Sigmoid colon (tissue), 7 donors: ENCODE data around the gene SCN9A. TPM values are rescaled to one million over a fixed set of nuclear protein-coding genes. Genes with fewer than 3 reads are reported as not detected.
A peak's percentile ranks its signal among the peaks of the same experiment; 100 is the strongest.
"Not testable (repeated sequence)": the region's sequence is repeated elsewhere in the genome, so short reads cannot be mapped to it uniquely, and the experiment has no call there.

Source experiments
- DNase-seq: peaks from one replicate; pipeline ENCODE4 v3.0.0-alpha.2; 2019
- H3K27ac ChIP-seq, 4 donors: fragments of 200-600 bp; sonication (generic); one replicate each; pipeline ENCODE4 v1.5.1; 2016 to 2019; ENCODE audit warnings: mild to moderate bottlenecking in 1 of 4
- H3K27me3 ChIP-seq, 3 donors: fragments of 200-600 bp; sonication (generic); one replicate each; pipeline ENCODE4 v1.5.1; 2019; ENCODE audit warnings: mild to moderate bottlenecking in 1 of 3
- H3K36me3 ChIP-seq, 4 donors: fragments of 200-600 bp; sonication (generic); one replicate each; pipeline ENCODE4 v1.5.1; 2016 to 2019
- H3K4me1 ChIP-seq, 4 donors: fragments of 200-600 bp; sonication (generic); one replicate each; pipeline ENCODE4 v1.5.1; 2017 to 2019
- H3K4me3 ChIP-seq, 4 donors: fragments of 200-600 bp; sonication (generic); one replicate each; pipeline ENCODE4 v1.5.1; 2017 to 2019; ENCODE audit warnings: mild to moderate bottlenecking in 2 of 4, moderate library complexity in 1 of 4
- H3K9me3 ChIP-seq, 4 donors: fragments of 200-600 bp in 3 of 4; sonication (generic) in 3 of 4; one replicate each; pipeline versions ENCODE4 v1.5.1 to v1.6.1; 2013 to 2019
- CTCF ChIP-seq, 4 experiments: fragments of 450-650 bp in 3 of 4; fragments of 200-600 bp in 1 of 4; IDR thresholded peaks; one replicate each; pipeline ENCODE4 v1.5.1; 2016 to 2019; ENCODE audit warnings: antibody characterized with exemption in 4 of 4, mild to moderate bottlenecking in 3 of 4, moderate library complexity in 2 of 4
- EP300 ChIP-seq, 4 donors: sonication (generic); formaldehyde crosslinking; IDR thresholded peaks; one replicate each; pipeline ENCODE4 v1.6.1; 2017; ENCODE audit warnings: antibody characterized with exemption in 4 of 4
- POLR2A ChIP-seq, 2 donors: fragments of 450-650 bp; IDR thresholded peaks; one replicate each; pipeline ENCODE4 v1.6.1; 2016; ENCODE audit warnings: antibody characterized with exemption in 2 of 2, mild to moderate bottlenecking in 2 of 2, moderate library complexity in 2 of 2
- POLR2AphosphoS5 ChIP-seq, 4 donors: sonication (generic); formaldehyde crosslinking; IDR thresholded peaks; one replicate each; pipeline ENCODE4 v1.6.1; 2017; ENCODE audit warnings: antibody characterized with exemption in 4 of 4
- WGBS, 2 donors: extraction: QIAGEN DNeasy Blood & Tissue Kit; methylation state at CpG; one replicate each; pipeline ENCODE4 v1.1.7; 2013; 5-methylcytosine and 5-hydroxymethylcytosine counted together
- intact Hi-C: fragments of 100-400 bp; cut with DNase I; formaldehyde crosslinking; loops from one replicate; pipeline ENCODE4 v1.15.1; 2023
- polyA plus RNA-seq, 3 donors: library from polyadenylated mRNA; stranded (reverse); fragments of 200-250 nt; gene quantifications; one replicate each; pipeline ENCODE4 v1.2.3, GENCODE V29; 2013
- total RNA-seq, 4 donors: library from RNA; depleted of rRNA; stranded (reverse); fragments of >200 nt; gene quantifications; one replicate each; pipeline ENCODE4 v1.1.0, GENCODE V29; 2016
- donor health status: healthy with polysubstance abuse.
- donor health status: Bipolar disorder and iron deficiency.
- donor health status: healthy.

Gene SCN9A
- total and polyA plus RNA-seq, 7 donors, result 0.23 to 22.1 (median 14.3) TPM

DNA sequence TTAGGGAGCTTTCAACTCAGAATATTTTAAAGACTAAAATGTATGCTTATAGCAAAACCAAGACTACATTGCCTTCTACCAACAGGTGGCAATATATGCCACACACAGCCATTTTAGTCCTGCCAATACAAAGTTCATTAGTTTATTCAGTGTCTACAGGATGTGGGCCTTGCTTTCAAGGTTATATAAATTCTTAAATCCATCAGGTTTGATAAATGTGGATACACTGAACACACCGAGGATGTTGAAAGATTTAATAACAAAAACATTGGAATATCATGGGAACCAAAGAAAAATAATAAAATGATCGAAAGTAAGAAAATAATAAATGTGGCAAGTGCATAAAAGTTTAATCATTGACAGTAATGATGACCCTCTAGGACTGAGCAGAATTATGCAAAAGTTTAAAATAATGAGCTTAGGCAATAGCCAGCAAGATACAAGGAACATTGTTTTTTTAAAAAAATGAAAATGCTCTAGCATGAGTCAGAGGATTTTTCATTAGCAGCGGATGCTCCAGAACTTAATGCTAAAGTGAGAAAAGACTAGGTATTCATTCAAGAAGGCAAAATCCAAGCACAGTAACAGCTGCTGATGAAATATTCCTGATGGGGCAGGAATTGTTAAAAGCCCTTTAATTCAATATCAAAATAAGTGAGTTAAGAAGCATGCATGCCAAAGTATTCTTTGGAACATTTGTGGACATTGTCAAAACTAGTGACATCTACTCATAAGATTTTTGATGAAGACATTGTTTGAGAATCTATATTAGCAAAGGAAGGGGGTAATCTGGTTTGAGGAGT lies 14.2 kb downstream of the SCN9A start:
- no peak overlapping the region for H3K27ac ChIP-seq
- no peak overlapping the region for H3K4me3 ChIP-seq
- TF ChIP-seq EP300 (IDR thresholded peaks at IDR 0.05) (no peak), POLR2AphosphoS5 (IDR thresholded peaks at IDR 0.05) (no peak), CTCF (IDR thresholded peaks at IDR 0.05) (peak; percentile 21 to 47 (median 39)), POLR2A (IDR thresholded peaks at IDR 0.05) (no peak)
- WGBS, 2 donors, result 53 to 66% methylated on average over 3 of the region's 3 CpGs
- H3K27me3 ChIP-seq, result no peaks in the 10 kb centered on the region
- H3K36me3 ChIP-seq, result no peaks in the 10 kb centered on the region
- DNase-seq, result no peak
- intact Hi-C loops, result loop anchor here (5.0 kb wide), 1 partner anchor 156 kb away; no protein-coding TSS in a partner anchor
- no peaks in the 10 kb centered on the region for H3K9me3 ChIP-seq
- peaks cover 0 to 8% (median 0%) of the 10 kb centered on the region in 4 donors for H3K4me1 ChIP-seq

- no peaks in the 10 kb centered on the region for H3K36me3 ChIP-seq
- H3K27ac ChIP-seq, result no peak overlapping the region
- no peak overlapping the region for H3K4me3 ChIP-seq
- WGBS, 2 donors, result 46 to 72% methylated on average over 2 of the region's 2 CpGs
- no peak for DNase-seq
- intact Hi-C loops, result loop anchor here (5.0 kb wide), 1 partner anchor 156 kb away; no protein-coding TSS in a partner anchor
- TF ChIP-seq EP300 (IDR thresholded peaks at IDR 0.05), result no peak
- no peak for TF ChIP-seq POLR2AphosphoS5 (IDR thresholded peaks at IDR 0.05)
- no peak for TF ChIP-seq POLR2A (IDR thresholded peaks at IDR 0.05)
- TF ChIP-seq CTCF (IDR thresholded peaks at IDR 0.05), result no peak
- no peaks in the 10 kb centered on the region for H3K9me3 ChIP-seq
- H3K27me3 ChIP-seq, result no peaks in the 10 kb centered on the region
- peaks cover 0 to 8% (median 0%) of the 10 kb centered on the region in 4 donors for H3K4me1 ChIP-seq
These were observed 14.8 kb downstream of the SCN9A start for GRCh38 chr2:166360906-166361305.

GRCh38 chr2:166360426-166360825 lies 15.3 kb downstream of the SCN9A start:
- Histone ChIP-seq H3K4me1 (peaks cover 0 to 8% (median 0%) of the 10 kb centered on the region in 4 donors), H3K9me3 (no peaks in the 10 kb centered on the region), H3K36me3 (no peaks in the 10 kb centered on the region), H3K4me3 (no peak overlapping the region), H3K27ac (no peak overlapping the region), H3K27me3 (no peaks in the 10 kb centered on the region)
- no peak for DNase-seq
- intact Hi-C loops, result loop anchor here (5.0 kb wide), 1 partner anchor 157 kb away; no protein-coding TSS in a partner anchor
- TF ChIP-seq POLR2A (IDR thresholded peaks at IDR 0.05) (no peak), EP300 (IDR thresholded peaks at IDR 0.05) (no peak), POLR2AphosphoS5 (IDR thresholded peaks at IDR 0.05) (no peak), CTCF (IDR thresholded peaks at IDR 0.05) (no peak)

- DNase-seq, H3K36me3 ChIP-seq, H3K27ac ChIP-seq, H3K9me3 ChIP-seq, intact Hi-C loops, H3K27me3 ChIP-seq, H3K4me1 ChIP-seq, H3K4me3 ChIP-seq: not testable (repeated sequence)
- WGBS, 2 donors, result 95 to 97% methylated on average over 4 of the region's 4 CpGs
These were observed 17.8 kb downstream of the SCN9A start for GRCh38 chr2:166357950-166358321.

DNA sequence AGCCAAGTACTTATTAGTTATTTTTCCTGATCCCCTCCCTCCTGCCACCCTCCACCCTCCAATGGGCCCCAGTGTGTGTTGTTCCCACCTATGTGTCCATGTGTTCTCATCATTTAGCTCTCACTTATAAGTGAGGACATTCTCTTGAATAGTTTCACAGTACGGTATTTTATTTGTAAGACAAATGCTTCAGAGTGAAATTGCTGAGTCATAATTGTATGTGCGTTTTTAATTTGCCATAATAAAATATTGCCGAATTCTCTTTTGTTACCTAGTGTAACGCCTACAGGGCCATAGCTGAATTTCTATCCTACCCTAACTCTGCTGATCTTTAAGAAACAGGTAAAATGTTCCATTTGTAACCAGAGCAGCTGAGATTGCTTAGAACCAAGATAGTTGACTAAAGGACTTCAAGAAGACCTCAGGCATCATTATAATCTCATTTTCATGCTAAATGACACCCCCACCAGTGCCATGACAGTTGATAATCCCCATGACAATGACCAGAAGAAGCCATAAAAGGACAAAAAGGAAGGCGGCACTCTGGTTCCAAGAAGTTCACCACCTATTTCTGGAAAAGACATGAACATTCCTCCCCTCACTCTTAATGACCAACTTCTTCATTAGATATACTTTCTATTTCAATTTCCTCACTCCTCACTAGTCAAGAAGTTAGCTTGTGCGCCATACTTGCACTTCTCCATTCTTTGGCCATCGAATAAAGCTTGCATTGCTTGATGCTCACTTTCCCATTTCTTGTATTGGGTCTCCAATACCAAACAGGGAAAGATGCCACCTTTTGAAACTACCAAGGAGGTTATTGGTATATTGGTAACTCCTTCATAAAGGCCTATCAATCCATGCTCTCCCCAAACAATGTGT lies 18.4 kb downstream of the SCN9A start:
- Histone ChIP-seq H3K4me1 (peaks cover 0 to 8% (median 0%) of the 10 kb centered on the region in 4 donors), H3K36me3 (no peaks in the 10 kb centered on the region), H3K4me3 (no peak overlapping the region), H3K9me3 (no peaks in the 10 kb centered on the region), H3K27ac (no peak overlapping the region), H3K27me3 (no peaks in the 10 kb centered on the region)
- no peak for TF ChIP-seq POLR2A (IDR thresholded peaks at IDR 0.05)
- no peak for TF ChIP-seq CTCF (IDR thresholded peaks at IDR 0.05)
- no peak for TF ChIP-seq POLR2AphosphoS5 (IDR thresholded peaks at IDR 0.05)
- TF ChIP-seq EP300 (IDR thresholded peaks at IDR 0.05), result no peak
- DNase-seq, result no peak
- WGBS, 2 donors, result 95 to 97% methylated on average over 7 of the region's 7 CpGs
- intact Hi-C loops, result no loop called here
